ENCODE data around the gene C3.
"Not testable (repeated sequence)": the region's sequence is repeated elsewhere in the genome, so short reads cannot be mapped to it uniquely, and the experiment has no call there.

Gene C3

DNA sequence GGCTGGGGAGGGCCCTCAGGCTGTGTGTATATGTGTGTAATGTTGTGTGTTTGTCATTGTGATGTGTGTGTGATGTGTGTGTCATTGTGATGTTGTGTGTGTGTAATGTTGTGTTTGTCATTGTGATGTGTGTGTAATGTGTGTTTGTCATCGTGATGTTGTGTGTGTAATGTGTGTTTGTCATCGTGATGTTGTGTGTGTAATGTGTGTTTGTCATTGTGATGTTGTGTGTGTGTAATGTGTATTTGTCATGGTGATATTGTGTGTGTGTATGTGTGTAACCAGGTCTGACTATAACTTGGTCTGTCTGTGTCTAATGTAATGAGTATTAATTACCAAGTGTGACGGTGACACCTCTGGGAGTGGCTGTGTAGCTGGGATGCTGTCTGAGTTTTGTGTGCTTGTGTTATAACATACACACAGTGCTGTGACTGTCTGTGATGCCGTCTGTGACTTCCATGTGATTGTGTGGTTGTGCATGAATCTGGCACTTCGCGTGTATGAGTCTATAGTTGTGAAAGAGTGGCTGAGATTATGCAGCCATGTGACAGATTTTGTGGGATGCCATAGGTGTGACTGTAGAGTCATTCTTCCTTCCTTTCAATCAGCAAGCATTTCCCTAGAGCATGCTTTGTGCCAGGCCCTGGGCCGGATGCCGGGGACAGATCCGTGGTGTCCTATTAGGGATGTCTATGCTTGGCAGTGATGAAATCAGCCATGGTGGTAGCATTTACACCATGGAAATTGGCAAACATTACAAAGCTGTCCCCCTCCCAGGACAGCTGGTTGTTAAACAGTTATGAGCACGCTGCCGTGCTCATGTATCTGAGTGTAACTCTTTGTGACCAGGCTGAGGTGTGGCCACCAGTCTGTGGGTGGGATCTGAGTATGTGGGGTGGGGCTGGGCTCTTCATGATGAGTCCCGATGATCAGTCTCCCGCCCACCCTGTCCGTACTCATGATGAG lies 56.9 kb downstream of the C3 start:
- H3K4me3 ChIP-seq (replicated peaks; ENCODE audit: low read depth, low read length) = no peak overlapping the region
- DNase-seq (ENCODE audit: low read depth) = no peak
- TF ChIP-seq, protein P1, sequence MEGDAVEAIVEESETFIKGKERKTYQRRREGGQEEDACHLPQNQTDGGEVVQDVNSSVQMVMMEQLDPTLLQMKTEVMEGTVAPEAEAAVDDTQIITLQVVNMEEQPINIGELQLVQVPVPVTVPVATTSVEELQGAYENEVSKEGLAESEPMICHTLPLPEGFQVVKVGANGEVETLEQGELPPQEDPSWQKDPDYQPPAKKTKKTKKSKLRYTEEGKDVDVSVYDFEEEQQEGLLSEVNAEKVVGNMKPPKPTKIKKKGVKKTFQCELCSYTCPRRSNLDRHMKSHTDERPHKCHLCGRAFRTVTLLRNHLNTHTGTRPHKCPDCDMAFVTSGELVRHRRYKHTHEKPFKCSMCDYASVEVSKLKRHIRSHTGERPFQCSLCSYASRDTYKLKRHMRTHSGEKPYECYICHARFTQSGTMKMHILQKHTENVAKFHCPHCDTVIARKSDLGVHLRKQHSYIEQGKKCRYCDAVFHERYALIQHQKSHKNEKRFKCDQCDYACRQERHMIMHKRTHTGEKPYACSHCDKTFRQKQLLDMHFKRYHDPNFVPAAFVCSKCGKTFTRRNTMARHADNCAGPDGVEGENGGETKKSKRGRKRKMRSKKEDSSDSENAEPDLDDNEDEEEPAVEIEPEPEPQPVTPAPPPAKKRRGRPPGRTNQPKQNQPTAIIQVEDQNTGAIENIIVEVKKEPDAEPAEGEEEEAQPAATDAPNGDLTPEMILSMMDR (IDR thresholded peaks at IDR 0.05; ENCODE audit: low read length, missing control alignments) = no peak

DNA sequence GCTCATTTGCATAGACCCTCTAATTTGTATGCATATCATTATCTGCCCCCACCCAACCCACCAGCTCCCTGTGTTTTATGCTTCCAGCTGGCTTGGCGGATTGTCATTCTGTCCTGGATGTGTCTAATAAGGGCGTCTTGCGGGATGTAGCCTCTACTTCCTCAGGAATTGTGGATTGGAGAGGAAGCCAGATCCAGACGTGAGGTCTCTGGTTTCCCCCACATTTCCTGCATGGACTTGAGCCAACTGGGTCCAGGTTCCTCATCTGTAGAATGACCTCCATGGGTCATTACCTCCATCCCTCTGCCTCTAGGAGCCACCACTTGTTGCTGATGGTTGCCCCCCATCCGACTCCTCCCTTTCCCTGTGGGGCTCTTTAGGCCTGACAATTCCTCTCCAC lies 57.7 kb downstream of the C3 start:
- TF ChIP-seq, protein P1 (IDR thresholded peaks at IDR 0.05; ENCODE audit: low read length, missing control alignments) = no peak
- DNase-seq (ENCODE audit: low read depth) = no peak
- H3K4me3 ChIP-seq (replicated peaks; ENCODE audit: low read depth, low read length) = no peak overlapping the region

DNA sequence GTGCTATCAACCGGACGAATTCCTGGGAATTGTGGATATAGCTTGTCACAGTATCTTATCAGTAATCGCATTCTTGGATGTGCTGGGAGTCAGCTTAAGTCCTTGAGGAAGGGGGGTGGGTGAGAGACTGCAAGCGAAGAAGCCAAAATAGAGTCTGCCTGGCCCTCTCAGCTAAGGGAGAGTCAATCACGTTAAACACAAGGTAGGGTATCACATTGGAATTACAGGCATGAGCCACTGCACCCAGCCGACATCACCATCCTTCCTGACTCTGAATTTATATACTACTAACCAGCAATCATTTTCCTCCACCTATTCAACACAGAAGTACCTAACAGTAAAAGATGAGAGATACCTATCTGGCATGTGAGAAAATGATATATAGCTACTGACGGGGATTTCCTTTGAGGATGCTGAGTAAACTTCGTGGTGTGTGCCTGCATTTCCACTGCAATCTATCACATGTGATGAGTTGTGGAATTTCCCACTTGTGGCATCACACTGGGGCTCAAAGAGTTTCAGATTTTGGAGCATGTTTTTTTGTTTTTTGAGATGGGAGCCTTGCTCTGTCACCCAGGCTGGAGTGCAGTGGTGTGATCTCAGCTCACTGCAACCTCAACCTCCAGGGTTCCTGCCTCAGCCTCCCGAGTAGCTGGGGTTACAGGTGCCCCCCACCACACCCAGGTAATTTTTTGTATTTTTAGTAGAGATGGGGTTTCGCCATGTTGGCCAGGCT lies 58.8 kb downstream of the C3 start:
- not testable (repeated sequence) for DNase-seq (ENCODE audit: low read depth); H3K4me3 ChIP-seq (replicated peaks; ENCODE audit: low read depth, low read length)

DNA sequence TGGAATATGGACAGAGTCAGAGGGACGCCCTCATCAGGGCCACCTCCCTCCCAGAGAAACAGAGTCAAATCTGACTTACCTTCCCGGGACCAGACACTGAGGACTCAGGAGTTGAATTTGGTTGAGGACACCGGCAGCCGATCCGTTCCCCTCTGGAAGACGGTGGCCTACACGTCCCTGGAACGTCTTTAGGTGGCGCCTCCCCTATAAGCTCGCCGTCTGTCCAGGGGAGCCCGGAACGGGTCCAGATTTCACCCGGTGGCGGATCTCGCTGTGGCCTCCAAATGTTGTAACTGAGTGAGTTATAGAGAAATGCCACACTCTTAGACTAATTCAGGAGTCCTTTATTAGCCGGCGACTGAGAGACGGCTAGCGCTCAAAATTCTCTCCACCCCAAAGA lies 59.5 kb downstream of the C3 start:
- TF ChIP-seq, protein P1 (IDR thresholded peaks at IDR 0.05; ENCODE audit: low read length, missing control alignments) = no peak

DNA sequence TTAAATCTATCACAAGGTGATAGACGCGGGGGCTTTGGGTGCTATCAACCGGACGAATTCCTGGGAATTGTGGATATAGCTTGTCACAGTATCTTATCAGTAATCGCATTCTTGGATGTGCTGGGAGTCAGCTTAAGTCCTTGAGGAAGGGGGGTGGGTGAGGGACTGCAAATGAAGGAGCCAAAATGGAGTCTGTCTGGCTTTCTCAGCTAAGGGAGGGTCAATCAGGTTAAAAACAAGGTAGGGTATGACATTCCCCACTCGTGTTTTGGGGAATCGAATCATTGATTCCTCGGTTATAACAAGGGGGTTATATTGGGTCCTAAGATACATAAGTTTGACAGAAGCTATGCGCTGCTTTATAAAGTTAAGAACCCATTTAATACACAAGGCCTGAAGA lies 64.1 kb downstream of the C3 start:
- DNase-seq (ENCODE audit: low read depth); H3K4me3 ChIP-seq (replicated peaks; ENCODE audit: low read depth, low read length): not testable (repeated sequence)

More for the DNA sequence above, 59.5 kb downstream of the C3 start:
- H3K4me3 ChIP-seq (replicated peaks; ENCODE audit: low read depth, low read length) = no peak overlapping the region
- no peak for DNase-seq (ENCODE audit: low read depth)

DNA sequence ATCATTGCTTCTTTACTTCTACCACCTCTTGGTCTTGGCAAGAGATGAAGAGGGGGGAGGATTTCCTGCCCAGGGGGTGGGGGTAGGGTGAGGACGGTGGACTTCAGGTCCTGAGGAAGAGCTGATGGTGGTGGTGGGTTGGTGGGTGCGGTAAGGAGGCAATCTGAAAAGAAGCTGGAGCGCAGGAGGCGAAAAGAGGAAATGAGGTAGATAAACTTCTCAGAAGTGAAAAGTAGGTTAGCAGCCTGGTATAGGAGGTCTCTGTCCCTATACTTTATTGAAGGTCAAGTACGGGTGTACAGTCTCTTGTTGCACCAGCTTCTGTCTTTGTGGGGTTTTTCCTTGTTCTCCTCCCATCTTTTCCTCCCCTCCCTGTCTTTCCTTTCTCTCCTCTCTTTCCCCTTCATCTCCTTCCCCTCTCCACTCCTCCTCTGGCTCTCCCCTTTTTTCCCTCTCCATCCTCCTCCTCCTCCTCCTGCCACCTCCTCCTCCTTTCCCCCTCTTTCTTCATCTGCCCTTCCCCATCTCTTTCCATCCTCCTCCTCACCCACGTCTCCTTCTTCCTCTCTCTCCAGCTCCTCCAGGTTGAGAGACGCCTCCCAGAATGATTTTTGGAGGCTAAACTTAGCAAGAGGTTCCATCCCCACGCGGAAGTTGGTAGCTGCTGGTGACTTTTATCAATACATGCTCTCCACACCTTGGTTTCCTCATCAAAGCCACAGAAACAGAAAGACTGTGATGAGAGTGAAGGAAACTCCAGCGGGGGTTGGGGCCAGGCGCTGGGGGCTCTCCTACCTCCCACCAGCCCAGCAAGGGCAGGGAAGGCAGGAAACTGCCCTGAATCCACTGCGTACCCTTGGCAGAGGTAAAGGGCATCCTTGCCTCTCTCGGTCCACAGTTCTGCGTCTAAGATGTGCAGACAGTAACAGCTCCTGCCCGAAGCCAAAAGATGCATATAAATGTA lies 65.8 kb downstream of the C3 start:
- DNase-seq (ENCODE audit: low read depth) = no peak
- no peak overlapping the region for H3K4me3 ChIP-seq (replicated peaks; ENCODE audit: low read depth, low read length)

DNA sequence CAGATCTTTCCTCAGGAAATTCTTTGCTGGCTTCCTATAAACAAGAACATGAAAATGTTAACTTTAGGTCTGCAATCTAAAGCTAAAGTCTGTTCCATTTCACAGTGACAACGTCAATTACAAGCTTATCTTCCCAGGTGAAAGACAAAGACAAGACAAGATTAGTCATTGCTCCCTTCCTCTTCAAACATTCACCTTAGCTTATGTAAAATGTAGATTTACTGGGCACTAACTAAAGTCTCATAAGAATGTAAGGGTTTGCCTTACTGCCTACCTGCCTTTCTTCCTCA lies 67.7 kb downstream of the C3 start:
- no peak for DNase-seq (ENCODE audit: low read depth)
- TF ChIP-seq, protein P1 (IDR thresholded peaks at IDR 0.05; ENCODE audit: low read length, missing control alignments) = no peak

More for the DNA sequence above, 65.8 kb downstream of the C3 start:
- TF ChIP-seq, protein P1 (IDR thresholded peaks at IDR 0.05; ENCODE audit: low read length, missing control alignments) = no peak

More for the DNA sequence above, 67.7 kb downstream of the C3 start:
- H3K4me3 ChIP-seq (replicated peaks; ENCODE audit: low read depth, low read length) = no peak overlapping the region
